ENCODE data around the gene JPH3.
"Not testable (repeated sequence)": the region's sequence is repeated elsewhere in the genome, so short reads cannot be mapped to it uniquely, and the experiment has no call there.

JPH3 gene

GRCh38 chr16:87572959-87573358, 29.3 kb upstream of the JPH3 start:
- DNase-seq: no peak

- no peak for DNase-seq
Measured at GRCh38 chr16:87575027-87575804, 27.1 kb upstream of the JPH3 start.

GRCh38 chr16:87576171-87576570, 26.1 kb upstream of the JPH3 start:
- no peak for DNase-seq

GRCh38 chr16:87578142-87578930, 24.0 kb upstream of the JPH3 start:
- not testable (repeated sequence) for DNase-seq

- no peak for DNase-seq
Measured at GRCh38 chr16:87579691-87580090, 22.6 kb upstream of the JPH3 start.

- no peak for DNase-seq
Measured at GRCh38 chr16:87580855-87581261, 21.4 kb upstream of the JPH3 start.

- DNase-seq: no peak
Measured at GRCh38 chr16:87581857-87582215, 20.5 kb upstream of the JPH3 start.

- DNase-seq: peak in 6 of 56 donors; percentile 9 to 53 (median 16)
Measured at GRCh38 chr16:87582216-87582965, 19.9 kb upstream of the JPH3 start.

GRCh38 chr16:87582966-87583325, 19.4 kb upstream of the JPH3 start:
- DNase-seq: no peak

- no peak for DNase-seq
Measured at GRCh38 chr16:87583453-87584131, 18.7 kb upstream of the JPH3 start.

- DNase-seq: no peak
Measured at GRCh38 chr16:87584271-87584670, 18.0 kb upstream of the JPH3 start.

GRCh38 chr16:87584975-87585374, 17.3 kb upstream of the JPH3 start:
- no peak for DNase-seq

GRCh38 chr16:87585442-87586200, 16.7 kb upstream of the JPH3 start:
- DNase-seq: no peak

- no peak for DNase-seq
Measured at GRCh38 chr16:87586201-87586782, 16.0 kb upstream of the JPH3 start.

- DNase-seq: no peak
Measured at GRCh38 chr16:87587636-87588035, 14.7 kb upstream of the JPH3 start.

GRCh38 chr16:87592018-87592712, 10.1 kb upstream of the JPH3 start:
- no peak for DNase-seq

GRCh38 chr16:87593710-87594258, 8.5 kb upstream of the JPH3 start:
- no peak for DNase-seq

- DNase-seq: no peak
Measured at GRCh38 chr16:87595712-87596111, 6.6 kb upstream of the JPH3 start.

GRCh38 chr16:87597324-87597830, 4.9 kb upstream of the JPH3 start:
- DNase-seq: no peak

Measured in amygdala (tissue), 56 donors.